HG03095 (cell line): ENCODE data around the gene GPD2.
"Not testable (repeated sequence)": the region's sequence is repeated elsewhere in the genome, so short reads cannot be mapped to it uniquely, and the experiment has no call there.

ENCODE experiments used
- ATAC-seq: cut with Tn5 transposase; IDR thresholded peaks from one replicate; pipeline ENCODE4 v1.9.1; 2021; ENCODE audit warnings: moderate library complexity; ENCODE audit not compliant: unreplicated experiment

GPD2 gene

GRCh38 chr2:156526950-156527636 lies 90.9 kb downstream of the GPD2 start:
- ATAC-seq: peak; percentile 98

DNA sequence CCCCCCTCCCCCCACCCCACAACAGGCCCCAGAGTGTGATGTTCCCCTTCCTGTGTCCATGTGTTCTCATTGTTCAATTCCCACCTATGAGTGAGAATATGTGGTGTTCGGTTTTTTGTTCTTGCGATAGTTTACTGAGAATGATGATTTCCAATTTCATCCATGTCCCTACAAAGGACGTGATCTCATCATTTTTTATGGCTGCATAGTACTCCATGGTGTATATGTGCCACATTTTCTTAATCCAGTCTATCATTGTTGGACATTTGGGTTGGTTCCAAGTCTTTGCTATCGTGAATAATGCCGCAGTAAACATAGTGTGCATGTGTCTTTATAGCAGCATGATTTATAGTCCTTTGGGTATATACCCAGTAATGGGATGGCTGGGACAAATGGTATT lies 92.4 kb downstream of the GPD2 start:
- not testable (repeated sequence) for ATAC-seq

GRCh38 chr2:156532989-156533388 lies 96.8 kb downstream of the GPD2 start:
- ATAC-seq: peak; percentile 47

- ATAC-seq: no peak
Observed at GRCh38 chr2:156536534-156536933, 100.4 kb downstream of the GPD2 start.

- ATAC-seq: no peak
Observed at GRCh38 chr2:156537141-156537540, 101.0 kb downstream of the GPD2 start.

GRCh38 chr2:156538083-156538504 lies 101.9 kb downstream of the GPD2 start:
- ATAC-seq: peak; percentile 53

DNA sequence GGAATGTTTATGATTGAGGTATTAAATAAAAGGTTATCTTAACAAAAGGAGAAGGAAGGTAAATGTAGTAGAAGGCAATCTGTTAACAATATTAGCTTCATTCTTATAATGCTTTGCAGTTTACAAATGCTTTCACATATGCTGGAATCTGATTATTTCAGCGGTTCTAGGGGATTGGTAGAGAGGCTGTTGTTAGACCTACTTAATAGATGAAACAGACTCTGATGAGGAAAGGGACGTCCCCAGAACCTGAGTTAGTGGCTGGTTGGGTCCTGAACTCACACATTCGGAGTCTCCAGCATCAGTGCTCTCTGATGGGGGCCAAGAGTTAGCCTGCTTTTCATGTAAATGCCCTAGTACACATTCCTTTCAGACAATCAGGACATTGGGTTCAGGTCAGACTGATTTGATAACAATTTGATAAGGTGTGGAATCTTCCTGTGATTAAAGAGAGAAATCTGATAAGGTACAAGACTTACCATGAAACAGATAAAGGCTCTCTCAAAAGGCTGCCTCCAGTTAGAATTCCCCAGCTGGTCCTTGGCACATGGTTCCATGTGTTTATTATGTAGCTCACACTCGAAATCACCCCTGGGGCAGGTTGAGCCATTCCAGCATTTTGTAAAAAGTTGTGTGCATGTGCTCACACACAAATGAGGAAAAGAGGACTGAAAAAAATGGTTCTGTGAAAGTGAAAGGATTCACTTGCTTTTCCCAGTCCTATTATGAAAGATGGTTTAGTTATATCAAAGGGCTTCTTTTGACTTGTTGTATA lies 103.1 kb downstream of the GPD2 start:
- ATAC-seq: no peak

GRCh38 chr2:156540706-156541105 lies 104.5 kb downstream of the GPD2 start:
- ATAC-seq: no peak

- no peak for ATAC-seq
Observed at GRCh38 chr2:156541229-156541628, 105.0 kb downstream of the GPD2 start.

GRCh38 chr2:156541706-156542105 lies 105.5 kb downstream of the GPD2 start:
- ATAC-seq: no peak

- ATAC-seq: no peak
Observed at GRCh38 chr2:156548413-156548812, 112.2 kb downstream of the GPD2 start.

DNA sequence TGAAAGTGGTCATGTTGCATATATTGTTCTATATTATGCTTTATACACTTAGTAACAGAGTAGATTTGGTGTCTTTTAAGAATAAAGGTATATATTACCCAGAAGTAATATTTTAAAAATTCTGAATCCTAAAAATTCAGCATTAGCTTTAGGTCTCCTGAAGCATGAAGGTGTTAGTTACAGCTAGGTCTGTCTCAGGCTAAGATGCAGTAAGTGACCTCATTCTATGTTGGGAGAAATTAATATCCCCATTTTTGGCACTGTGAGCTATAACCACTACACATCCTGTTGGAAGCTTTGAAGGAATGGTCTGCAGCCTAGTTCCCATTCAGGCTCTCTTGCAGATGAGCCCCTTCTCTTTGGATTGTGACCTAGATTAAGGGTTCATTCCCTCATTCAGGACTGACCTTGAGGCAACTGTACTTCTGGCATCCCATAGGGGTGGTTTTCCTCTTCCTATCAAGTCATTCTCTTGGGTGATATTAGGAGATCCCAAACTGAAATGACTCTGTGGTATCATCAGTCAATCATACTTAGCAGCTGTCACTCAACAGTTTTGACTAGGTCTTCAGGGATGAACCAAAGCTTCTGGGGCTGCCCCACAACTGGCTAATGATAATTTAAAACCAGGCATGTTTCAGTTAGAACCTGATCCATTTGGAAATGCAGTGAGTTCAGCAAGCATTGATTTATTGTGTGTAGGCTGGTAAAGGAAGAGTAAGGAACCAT lies 117.7 kb downstream of the GPD2 start:
- no peak for ATAC-seq

GRCh38 chr2:156561326-156561725 lies 125.1 kb downstream of the GPD2 start:
- ATAC-seq: no peak

GRCh38 chr2:156562124-156562523 lies 125.9 kb downstream of the GPD2 start:
- ATAC-seq: no peak

DNA sequence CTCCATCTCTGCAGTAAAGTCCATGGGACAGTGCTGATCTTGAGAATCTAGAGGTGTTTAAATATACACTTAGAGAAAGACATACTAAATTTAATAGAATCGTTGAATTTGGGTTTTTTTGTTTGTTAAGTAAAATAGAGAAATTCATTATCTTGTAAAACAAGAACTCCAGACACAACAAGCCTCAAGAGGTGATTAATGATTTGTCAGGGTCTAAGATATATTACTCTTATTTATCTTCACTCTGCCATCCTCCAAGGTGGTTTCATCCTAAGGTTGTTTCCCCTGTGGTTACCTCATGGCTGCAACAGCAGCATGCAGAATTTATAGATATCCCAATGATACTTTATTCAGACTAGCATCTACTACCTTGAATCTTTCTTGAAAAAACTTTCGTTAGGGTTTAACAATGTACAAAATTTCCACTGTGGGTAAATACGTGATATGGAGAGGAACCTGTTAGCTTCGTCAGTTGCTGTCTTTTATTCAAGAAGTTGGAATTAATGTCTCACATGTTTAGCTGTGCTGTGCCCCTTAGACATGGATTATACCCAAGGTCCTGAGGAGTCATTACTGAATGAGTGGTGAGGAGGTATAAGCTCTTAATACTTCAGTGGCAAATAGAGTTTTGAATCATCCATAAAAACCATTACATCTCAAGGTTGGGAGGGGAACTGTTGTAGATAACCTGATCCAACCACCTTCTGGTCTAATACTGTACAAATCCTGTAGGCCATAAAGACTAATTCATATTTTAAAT lies 128.0 kb downstream of the GPD2 start:
- ATAC-seq: no peak

DNA sequence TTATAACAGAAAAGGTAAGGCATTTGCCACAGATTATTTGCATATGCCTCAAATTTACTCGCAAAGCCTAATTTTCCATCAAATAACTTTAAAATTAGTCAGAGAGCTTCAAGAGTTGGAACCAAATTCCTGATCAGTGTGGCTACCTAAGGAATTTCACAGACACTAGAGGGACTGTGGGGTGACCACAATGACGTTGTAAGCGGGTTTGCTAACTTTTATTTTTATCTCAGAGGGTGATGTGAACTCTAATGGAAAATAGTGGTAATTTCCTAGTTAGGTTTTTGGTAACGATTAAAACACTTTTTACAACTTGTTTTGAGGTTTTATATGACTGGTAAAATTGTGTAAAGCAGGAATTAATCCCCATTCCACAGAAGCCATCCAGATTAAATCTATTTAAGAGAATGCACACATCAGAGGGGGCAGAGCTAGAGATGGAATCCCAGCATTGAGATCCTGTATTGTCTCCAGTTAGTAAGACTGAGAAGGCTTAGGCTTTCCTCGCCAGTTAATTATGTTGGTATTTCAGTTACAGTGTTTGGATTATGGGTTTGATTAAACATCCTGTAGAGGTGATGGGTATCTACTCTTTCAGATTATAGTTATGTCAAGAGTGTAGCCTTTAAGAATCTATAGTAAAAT lies 129.0 kb downstream of the GPD2 start:
- ATAC-seq: no peak

DNA sequence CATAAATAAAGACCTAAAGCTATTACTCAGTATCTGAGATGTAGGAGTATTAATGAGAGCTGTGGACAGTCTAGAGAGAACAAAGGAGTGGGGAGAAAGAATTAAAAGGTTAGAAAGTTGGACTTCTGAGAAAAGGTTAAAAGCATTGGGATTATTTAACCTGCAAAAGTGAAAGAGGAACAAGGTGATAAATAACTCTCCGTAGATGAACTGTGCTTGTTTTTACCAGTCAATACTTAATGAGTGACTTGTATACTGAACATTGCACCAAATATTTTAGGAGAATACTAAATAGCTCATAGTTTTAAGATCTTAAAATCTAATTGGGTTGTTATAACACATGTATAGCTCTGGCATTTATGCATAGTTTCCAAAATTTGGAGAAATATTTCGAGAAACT lies 137.5 kb downstream of the GPD2 start:
- no peak for ATAC-seq

DNA sequence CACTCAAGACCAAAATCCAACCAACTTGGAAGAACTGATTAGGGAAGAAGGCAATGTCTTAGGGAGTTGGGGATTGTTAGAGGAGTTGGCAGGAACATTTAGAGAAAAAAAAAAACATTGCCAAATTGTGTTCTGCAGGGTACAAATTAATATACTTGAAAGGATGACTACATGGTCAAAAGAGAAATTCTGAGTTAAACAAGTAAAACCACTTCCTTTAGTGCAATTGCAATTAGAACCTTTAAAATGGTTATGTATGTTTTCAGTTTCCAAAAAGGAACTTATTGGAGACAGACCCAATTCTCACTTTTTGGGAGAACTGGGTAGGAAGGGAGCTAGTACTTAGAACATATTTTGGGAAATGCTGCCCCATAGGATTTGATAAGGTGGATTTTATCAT lies 137.9 kb downstream of the GPD2 start:
- ATAC-seq: no peak

DNA sequence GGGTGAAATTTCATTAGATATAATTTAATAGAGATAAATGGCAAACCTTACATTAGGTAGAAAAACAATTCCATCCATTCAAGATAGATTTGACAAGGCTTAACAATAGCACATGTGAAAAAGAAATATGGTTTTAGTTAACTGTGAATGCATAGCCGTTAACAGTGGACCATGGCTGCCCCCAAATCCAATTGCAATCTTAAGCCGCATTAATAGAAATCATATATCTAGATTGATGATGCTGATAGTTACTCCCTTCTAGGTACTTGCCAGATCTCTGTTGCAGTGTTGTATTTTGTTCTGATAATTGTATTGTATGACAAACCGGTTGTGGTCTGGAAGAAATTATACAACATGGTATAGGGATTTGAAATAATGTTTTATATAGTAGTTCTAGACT lies 139.8 kb downstream of the GPD2 start:
- ATAC-seq: no peak

GRCh38 chr2:156580501-156580900 lies 144.3 kb downstream of the GPD2 start:
- no peak for ATAC-seq

- ATAC-seq: no peak
Observed at GRCh38 chr2:156581280-156581679, 145.1 kb downstream of the GPD2 start.
